Esophagus (tissue), 2 donors: ENCODE measurements around the gene TASP1. TPM values are rescaled to one million over a fixed set of nuclear protein-coding genes. Genes with fewer than 3 reads are reported as not detected.
"Not testable (repeated sequence)": the region's sequence is repeated elsewhere in the genome, so short reads cannot be mapped to it uniquely, and the experiment has no call there.

ENCODE experiments used
- H3K27ac ChIP-seq, 2 donors: one replicate each; pipeline ENCODE4 v1.5.1; 2013; ENCODE audit warnings: low read depth in 2 of 2, mild to moderate bottlenecking in 2 of 2, inconsistent platforms in 1 of 2, low read length in 1 of 2, moderate library complexity in 1 of 2
- H3K27me3 ChIP-seq, 2 donors: one replicate each; pipeline ENCODE4 v1.6.1; 2013; ENCODE audit warnings: low read length in 2 of 2, control low read depth in 1 of 2, mild to moderate bottlenecking in 1 of 2; ENCODE audit not compliant: insufficient read depth in 2 of 2, control insufficient read depth in 1 of 2
- H3K36me3 ChIP-seq, 2 donors: one replicate each; pipeline ENCODE4 v1.6.1; 2013; ENCODE audit warnings: low read length in 1 of 2; ENCODE audit not compliant: control insufficient read depth in 2 of 2, insufficient read depth in 2 of 2
- H3K4me1 ChIP-seq, 2 donors: one replicate each; pipeline ENCODE4 v1.6.1; 2013; ENCODE audit warnings: low read length in 1 of 2; ENCODE audit not compliant: control insufficient read depth in 2 of 2, insufficient read depth in 2 of 2
- H3K4me3 ChIP-seq, 2 donors: one replicate each; pipeline ENCODE4 v1.5.1; 2013; ENCODE audit warnings: low read length in 2 of 2, mild to moderate bottlenecking in 2 of 2, low read depth in 1 of 2, moderate library complexity in 1 of 2
- H3K9me3 ChIP-seq, 2 donors: one replicate each; pipeline ENCODE4 v1.6.1; 2013; ENCODE audit warnings: mild to moderate bottlenecking in 2 of 2, low read depth in 1 of 2, low read length in 1 of 2, moderate library complexity in 1 of 2; ENCODE audit not compliant: control insufficient read depth in 2 of 2, insufficient read depth in 1 of 2
- WGBS, 2 donors: extraction: QIAGEN DNeasy Blood & Tissue Kit; methylation state at CpG; one replicate each; pipeline ENCODE4 v1.1.7; 2013; 5-methylcytosine and 5-hydroxymethylcytosine counted together
- polyA plus RNA-seq, 2 donors: library from polyadenylated mRNA; stranded (reverse); fragments of 200-250 nt; gene quantifications; one replicate each; pipeline ENCODE4 v1.2.3, GENCODE V29; 2013
- donor health status: healthy with polysubstance abuse.
- donor health status: Bipolar disorder and iron deficiency.

TASP1 gene
- polyA plus RNA-seq, 2 donors, result 3.5 to 4.9 TPM

- H3K27ac ChIP-seq, result no peak overlapping the region
- H3K9me3 ChIP-seq, result no peaks in the 10 kb centered on the region
- H3K36me3 ChIP-seq, result no peaks in the 10 kb centered on the region
- no peaks in the 10 kb centered on the region for H3K27me3 ChIP-seq
- no peak overlapping the region for H3K4me3 ChIP-seq
- WGBS, 2 donors, result 78 to 82% methylated on average over 6 of the region's 6 CpGs
- no peaks in the 10 kb centered on the region for H3K4me1 ChIP-seq
Observed at GRCh38 chr20:13625304-13625979, 13.3 kb downstream of the TASP1 start.

GRCh38 chr20:13619415-13619814 is 19.3 kb downstream of the TASP1 start:
- not testable (repeated sequence) for H3K9me3 ChIP-seq, H3K4me1 ChIP-seq, H3K4me3 ChIP-seq, H3K27me3 ChIP-seq, H3K36me3 ChIP-seq, H3K27ac ChIP-seq
- WGBS, 2 donors, result 65 to 68% methylated on average over 1 of the region's 1 CpG

GRCh38 chr20:13618456-13618855 is 20.3 kb downstream of the TASP1 start:
- 44 to 59% methylated on average over 1 of the region's 1 CpG for WGBS, 2 donors
- H3K36me3 ChIP-seq, result not testable (repeated sequence)

GRCh38 chr20:13617585-13617984 is 21.1 kb downstream of the TASP1 start:
- WGBS, 2 donors, result 79 to 88% methylated on average over 2 of the region's 2 CpGs
- H3K36me3 ChIP-seq, H3K27ac ChIP-seq, H3K9me3 ChIP-seq, H3K4me3 ChIP-seq, H3K27me3 ChIP-seq, H3K4me1 ChIP-seq: not testable (repeated sequence)

More at GRCh38 chr20:13618456-13618855, 20.3 kb downstream of the TASP1 start:
- not testable (repeated sequence) for H3K4me1 ChIP-seq, H3K27ac ChIP-seq, H3K27me3 ChIP-seq, H3K9me3 ChIP-seq, H3K4me3 ChIP-seq

GRCh38 chr20:13616713-13617112 is 22.0 kb downstream of the TASP1 start:
- not testable (repeated sequence) for H3K27ac ChIP-seq, H3K4me3 ChIP-seq, H3K36me3 ChIP-seq, H3K9me3 ChIP-seq, H3K27me3 ChIP-seq, H3K4me1 ChIP-seq
- 89 to 94% methylated on average over 2 of the region's 2 CpGs for WGBS, 2 donors

GRCh38 chr20:13613917-13614316 is 24.8 kb downstream of the TASP1 start:
- no peak overlapping the region for H3K4me3 ChIP-seq
- no peaks in the 10 kb centered on the region for H3K4me1 ChIP-seq
- no peaks in the 10 kb centered on the region for H3K27me3 ChIP-seq
- no peaks in the 10 kb centered on the region for H3K36me3 ChIP-seq
- H3K27ac ChIP-seq, result no peak overlapping the region
- no peaks in the 10 kb centered on the region for H3K9me3 ChIP-seq

GRCh38 chr20:13611611-13612125 is 27.1 kb downstream of the TASP1 start:
- Histone ChIP-seq H3K4me1 (no peaks in the 10 kb centered on the region), H3K9me3 (no peaks in the 10 kb centered on the region), H3K27me3 (no peaks in the 10 kb centered on the region), H3K36me3 (no peaks in the 10 kb centered on the region), H3K4me3 (no peak overlapping the region), H3K27ac (no peak overlapping the region)
- 91 to 93% methylated on average over 2 of the region's 2 CpGs for WGBS, 2 donors

GRCh38 chr20:13610184-13610583 is 28.5 kb downstream of the TASP1 start:
- H3K36me3 ChIP-seq, result no peaks in the 10 kb centered on the region
- H3K27me3 ChIP-seq, result no peaks in the 10 kb centered on the region
- H3K27ac ChIP-seq, result no peak overlapping the region
- H3K4me1 ChIP-seq, result no peaks in the 10 kb centered on the region
- WGBS, 2 donors, result 86% methylated on average over 2 of the region's 2 CpGs
- no peak overlapping the region for H3K4me3 ChIP-seq
- no peaks in the 10 kb centered on the region for H3K9me3 ChIP-seq

- Histone ChIP-seq H3K36me3 (no peaks in the 10 kb centered on the region), H3K27ac (no peak overlapping the region), H3K4me3 (no peak overlapping the region), H3K4me1 (no peaks in the 10 kb centered on the region), H3K27me3 (no peaks in the 10 kb centered on the region), H3K9me3 (no peaks in the 10 kb centered on the region)
- 91 to 97% methylated on average over 1 of the region's 1 CpG for WGBS, 2 donors
Observed at GRCh38 chr20:13608066-13608465, 30.7 kb downstream of the TASP1 start.

GRCh38 chr20:13593423-13593822 is 45.3 kb downstream of the TASP1 start:
- not testable (repeated sequence) for H3K27ac ChIP-seq, H3K4me1 ChIP-seq, H3K4me3 ChIP-seq, H3K27me3 ChIP-seq, H3K9me3 ChIP-seq, H3K36me3 ChIP-seq
- WGBS, 2 donors, result 89 to 92% methylated on average over 11 of the region's 11 CpGs
